Measurements from ENCODE around the gene RIPOR2.
A peak's percentile ranks its signal among the peaks of the same experiment; 100 is the strongest.

Gene RIPOR2

DNA sequence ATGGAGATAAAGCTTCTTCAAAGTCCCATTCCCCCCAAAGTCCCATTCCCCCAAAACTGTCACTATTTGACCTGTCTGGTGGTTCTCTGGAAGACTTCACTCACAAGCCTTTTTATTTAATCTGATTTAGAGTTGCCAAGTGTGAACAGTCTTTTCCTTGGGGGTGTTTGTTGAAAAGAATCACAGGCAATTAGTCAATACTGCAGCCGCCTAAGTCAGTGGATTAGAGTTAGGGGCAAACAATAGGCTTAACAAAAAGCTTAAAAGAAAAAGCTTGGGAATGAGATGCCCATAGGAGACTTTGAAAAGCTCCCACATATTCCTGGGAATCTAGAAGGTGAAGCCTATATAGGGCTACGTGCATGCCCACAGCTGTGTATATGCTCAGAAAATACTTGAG is 8.0 kb upstream of the RIPOR2 start:
- H3K27ac ChIP-seq: no peak overlapping the region
- TF ChIP-seq, protein P1, sequence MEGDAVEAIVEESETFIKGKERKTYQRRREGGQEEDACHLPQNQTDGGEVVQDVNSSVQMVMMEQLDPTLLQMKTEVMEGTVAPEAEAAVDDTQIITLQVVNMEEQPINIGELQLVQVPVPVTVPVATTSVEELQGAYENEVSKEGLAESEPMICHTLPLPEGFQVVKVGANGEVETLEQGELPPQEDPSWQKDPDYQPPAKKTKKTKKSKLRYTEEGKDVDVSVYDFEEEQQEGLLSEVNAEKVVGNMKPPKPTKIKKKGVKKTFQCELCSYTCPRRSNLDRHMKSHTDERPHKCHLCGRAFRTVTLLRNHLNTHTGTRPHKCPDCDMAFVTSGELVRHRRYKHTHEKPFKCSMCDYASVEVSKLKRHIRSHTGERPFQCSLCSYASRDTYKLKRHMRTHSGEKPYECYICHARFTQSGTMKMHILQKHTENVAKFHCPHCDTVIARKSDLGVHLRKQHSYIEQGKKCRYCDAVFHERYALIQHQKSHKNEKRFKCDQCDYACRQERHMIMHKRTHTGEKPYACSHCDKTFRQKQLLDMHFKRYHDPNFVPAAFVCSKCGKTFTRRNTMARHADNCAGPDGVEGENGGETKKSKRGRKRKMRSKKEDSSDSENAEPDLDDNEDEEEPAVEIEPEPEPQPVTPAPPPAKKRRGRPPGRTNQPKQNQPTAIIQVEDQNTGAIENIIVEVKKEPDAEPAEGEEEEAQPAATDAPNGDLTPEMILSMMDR (IDR thresholded peaks at IDR 0.05): no peak
- no peak for TF ChIP-seq ZFX (IDR thresholded peaks at IDR 0.05; ENCODE audit: borderline replicate concordance)

DNA sequence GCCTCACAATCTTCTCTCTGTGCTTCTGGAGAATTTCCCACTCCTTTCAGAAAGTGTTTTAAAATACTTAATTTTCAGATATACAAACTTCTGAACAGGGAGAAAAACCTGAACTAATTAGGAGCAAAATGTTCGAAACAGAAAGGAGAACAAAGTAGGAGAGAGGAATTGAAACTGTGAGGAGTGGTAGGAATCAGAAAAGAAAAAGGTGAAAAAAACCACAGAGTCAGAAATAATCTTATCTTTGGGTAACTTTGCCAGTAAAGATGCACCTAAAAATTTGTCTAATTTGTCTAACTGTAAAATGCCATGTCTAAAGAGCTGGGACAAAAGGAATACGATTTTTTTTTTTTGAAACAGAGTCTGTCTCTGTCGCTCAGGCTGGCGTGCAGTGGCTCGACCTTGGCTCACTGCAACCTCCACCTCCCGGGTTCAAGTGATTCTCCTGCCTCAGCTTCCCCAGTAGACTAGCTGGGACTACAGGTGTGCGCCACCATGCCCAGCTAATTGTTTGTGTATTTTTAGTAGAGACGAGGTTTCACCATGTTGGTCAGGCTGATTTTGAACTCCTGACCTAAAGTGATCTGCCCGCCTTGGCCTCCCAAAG is 4.7 kb upstream of the RIPOR2 start:
- TF ChIP-seq ZFX (IDR thresholded peaks at IDR 0.05; ENCODE audit: borderline replicate concordance): no peak
- no peak overlapping the region for H3K27ac ChIP-seq

DNA sequence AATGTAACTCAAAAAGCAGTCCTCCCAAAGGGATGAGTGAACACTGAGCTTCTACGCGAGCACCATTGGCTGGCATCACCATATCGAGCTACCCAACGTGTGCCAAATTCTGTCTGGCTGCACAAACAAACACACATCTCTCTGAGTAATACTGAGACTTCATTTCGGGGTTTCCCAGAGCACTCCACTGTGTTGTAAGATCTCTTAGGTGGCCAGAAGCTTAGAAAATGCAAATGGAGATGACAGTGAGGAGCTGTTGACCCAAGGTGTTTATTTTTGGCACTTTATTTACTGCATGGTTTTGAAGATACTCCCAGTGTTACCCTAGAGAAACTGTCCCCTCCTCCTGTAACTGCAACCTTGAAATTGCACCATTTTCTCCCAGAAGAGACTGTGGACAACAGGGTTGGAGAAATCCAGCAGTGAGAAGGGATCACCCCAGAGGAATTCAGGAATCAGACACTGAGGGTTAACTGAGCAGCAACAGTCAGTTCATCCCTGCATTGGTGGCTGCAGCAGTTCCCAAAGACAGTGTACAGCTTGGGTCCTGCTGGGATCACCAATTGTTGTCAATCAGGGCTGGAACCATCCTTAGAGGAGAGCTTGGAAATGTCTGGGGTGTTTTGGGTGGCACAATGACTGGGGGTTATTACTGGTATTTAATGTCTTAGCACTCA is 1.0 kb upstream of the RIPOR2 start:
- no peak for TF ChIP-seq ZFX (IDR thresholded peaks at IDR 0.05; ENCODE audit: borderline replicate concordance)
- TF ChIP-seq, protein P1 (IDR thresholded peaks at IDR 0.05): no peak
- H3K27ac ChIP-seq: no peak overlapping the region

DNA sequence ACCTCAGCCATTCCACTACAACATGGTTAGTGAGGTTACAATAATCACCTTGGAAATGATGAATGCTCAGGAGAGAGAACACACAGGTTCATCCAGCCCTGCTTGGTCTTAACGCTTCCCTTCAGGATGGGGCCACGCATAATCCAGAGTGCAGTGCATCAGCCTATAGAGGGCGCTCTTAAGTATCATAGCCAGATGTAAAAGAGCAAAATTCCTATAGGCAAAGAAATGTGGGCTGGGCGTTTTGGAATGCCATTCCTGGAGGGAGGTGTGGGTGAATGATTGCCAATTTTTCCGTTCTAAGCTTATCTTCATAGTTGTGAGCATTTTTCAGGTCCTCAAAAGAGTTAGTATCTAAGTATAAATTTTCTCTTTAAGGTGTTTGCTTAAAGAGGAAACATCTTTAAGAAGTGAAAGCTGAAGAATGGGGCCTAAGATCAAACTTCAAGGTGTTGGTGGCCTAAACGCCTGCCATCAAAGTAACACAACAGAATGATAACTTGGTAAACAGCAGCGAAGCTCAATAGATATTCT is 1.8 kb downstream of the RIPOR2 start:
- TF ChIP-seq ZFX (IDR thresholded peaks at IDR 0.05; ENCODE audit: borderline replicate concordance): no peak
- TF ChIP-seq, protein P1 (IDR thresholded peaks at IDR 0.05): peak; percentile 83
- no peak overlapping the region for H3K27ac ChIP-seq

DNA sequence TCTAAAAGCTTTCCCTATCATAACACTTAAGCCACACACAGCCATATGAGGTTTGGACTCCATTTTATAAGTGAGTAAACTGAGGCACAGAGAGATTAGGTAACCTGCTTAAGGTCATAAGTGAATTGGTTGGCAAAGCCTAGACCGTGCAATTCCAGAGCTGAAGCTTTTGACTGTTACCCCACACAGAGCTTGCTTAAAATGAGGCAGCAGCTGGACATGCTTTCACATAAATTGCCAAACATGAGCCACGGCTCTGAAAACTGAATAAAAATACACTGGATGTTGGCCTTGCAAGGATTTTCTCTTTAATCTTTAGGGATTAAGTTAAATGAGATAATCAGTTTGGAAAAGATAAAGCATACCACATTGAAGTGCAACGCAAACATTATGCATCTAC is 2.5 kb downstream of the RIPOR2 start:
- no peak for TF ChIP-seq ZFX (IDR thresholded peaks at IDR 0.05; ENCODE audit: borderline replicate concordance)
- TF ChIP-seq, protein P1 (IDR thresholded peaks at IDR 0.05): no peak
- no peak overlapping the region for H3K27ac ChIP-seq

DNA sequence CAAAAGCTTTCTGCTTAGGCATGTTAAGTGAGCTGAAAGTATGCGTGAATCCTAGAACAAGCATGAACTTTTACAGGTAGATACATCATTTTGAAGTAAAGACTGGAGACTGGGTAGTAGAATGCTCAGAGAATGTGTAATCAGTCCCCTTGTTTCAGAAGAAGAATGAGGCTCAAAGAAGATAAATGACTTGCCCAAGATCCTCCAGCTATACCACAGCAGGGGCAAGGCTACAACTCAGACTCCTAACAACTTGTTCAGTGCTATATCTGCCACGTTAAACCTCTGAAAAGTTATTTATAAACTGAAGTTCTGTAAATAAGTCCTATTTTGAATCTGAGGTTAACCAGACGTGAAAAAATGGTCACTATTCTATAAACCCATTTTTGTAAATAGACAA is 2.9 kb downstream of the RIPOR2 start:
- TF ChIP-seq, protein P1 (IDR thresholded peaks at IDR 0.05): no peak
- no peak for TF ChIP-seq ZFX (IDR thresholded peaks at IDR 0.05; ENCODE audit: borderline replicate concordance)
- no peak overlapping the region for H3K27ac ChIP-seq

DNA sequence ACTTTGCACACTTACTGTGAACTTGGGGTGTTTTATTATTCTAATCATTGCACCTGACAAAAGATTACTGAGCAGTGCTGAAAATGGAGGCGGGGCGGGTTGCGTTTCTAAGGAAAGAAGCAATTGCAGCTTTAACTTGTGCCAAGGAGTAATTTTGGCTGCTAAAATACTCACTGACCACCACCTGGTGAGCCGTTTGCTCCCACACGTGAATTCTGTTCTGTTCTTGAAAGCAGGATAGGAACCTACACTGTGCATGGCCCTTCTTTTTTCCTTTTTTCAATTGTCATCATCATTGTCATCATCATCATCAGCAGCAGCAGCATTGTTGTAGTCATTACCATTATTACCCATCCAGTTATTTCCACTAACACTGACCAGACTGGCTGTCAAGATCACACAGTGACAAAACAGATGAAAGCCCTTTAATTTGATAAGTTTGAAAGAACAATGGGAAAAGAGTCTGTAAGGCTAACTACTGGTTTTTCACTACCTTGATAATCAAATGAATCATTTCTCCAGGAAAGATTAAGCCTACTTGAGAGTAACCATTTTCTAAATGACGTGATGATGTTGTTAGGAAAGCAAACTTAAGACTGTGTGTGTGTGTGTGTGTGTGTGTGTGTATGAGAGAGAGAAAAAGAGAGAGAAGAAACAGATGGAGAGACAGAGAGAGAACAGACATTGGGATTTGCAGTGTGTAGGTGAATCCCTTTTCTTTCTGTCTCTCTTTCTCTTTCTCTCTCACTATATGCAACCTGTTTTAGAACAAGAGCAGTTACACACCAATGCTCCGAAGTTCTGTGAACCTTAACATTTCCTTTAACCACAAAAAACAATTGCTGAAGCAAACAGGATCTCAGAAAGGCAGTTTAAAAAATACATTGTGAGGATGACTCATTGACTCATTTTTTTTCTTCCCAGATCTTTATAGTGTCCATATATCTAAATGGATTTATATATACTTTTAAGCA is 3.8 kb downstream of the RIPOR2 start:
- no peak for TF ChIP-seq ZFX (IDR thresholded peaks at IDR 0.05; ENCODE audit: borderline replicate concordance)
- TF ChIP-seq, protein P1 (IDR thresholded peaks at IDR 0.05): no peak
- no peak overlapping the region for H3K27ac ChIP-seq

All from 22Rv1 (cell line).